WI38 (cell line): ENCODE results near the gene ITGA11.

ENCODE experiments used
- H3K4me3 ChIP-seq: 2 replicates; pipeline ENCODE4 v1.5.1; 2011; ENCODE audit warnings: low read depth, mild to moderate bottlenecking, control low read depth, low read length
- CTCF ChIP-seq: IDR thresholded peaks from 2 replicates; pipeline ENCODE4 v1.5.1; 2012; ENCODE audit warnings: low read depth, mild to moderate bottlenecking, control low read depth, low read length

The ITGA11 gene

DNA sequence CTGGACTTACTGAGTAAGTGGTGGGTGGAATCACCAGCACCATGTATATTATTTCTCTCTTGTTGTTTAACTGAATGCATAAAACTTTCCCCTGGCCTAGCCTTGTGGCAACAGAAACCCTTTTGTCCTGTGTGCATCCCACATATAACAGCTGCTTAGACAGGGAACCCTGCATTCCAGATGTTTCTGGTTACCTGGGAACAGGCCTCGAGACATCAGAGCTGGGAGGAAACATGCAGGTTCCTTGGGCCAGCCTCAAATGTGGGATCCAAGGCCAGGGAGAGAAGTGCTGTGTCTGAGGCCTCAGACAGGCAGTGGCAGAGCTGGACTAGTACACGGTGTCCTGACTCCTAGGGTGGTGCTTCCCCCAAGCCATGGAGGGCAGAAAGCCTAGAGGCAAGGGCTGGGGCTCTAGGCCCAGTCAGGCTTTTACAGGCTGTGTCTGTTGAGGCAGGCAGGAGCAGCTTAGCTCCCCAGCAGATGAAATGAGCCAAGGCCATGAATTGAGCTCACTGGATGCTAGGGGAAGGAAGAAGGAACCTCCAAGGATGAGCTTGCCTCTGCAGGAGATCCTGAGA lies 57.7 kb downstream of the ITGA11 start:
- no peak overlapping the region for H3K4me3 ChIP-seq
- no peak for TF ChIP-seq CTCF

DNA sequence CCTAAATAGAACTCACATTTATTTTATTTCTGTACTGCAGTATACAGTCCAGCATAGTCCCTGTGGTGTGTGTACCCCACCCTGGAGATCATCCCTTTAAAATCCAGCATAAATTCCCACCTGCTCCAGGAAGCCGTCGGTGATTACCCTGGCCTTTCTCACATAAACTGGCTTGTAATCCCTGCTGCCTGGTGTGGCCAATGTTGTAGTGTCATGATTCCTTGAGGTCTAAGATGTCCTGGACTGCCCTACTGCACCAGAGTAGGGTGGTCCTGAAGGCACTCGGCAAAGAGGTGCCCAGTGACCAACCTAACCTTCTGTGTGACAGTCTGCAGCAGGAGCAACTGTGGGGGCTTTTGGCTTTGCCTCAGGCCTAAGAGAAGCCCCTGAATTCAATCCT lies 58.9 kb downstream of the ITGA11 start:
- no peak for TF ChIP-seq CTCF
- H3K4me3 ChIP-seq: no peak overlapping the region

- TF ChIP-seq CTCF: peak; percentile 53
- H3K4me3 ChIP-seq: no peak overlapping the region
Observed at GRCh38 chr15:68372291-68372811, 59.6 kb downstream of the ITGA11 start.

GRCh38 chr15:68371851-68372250 lies 60.1 kb downstream of the ITGA11 start:
- TF ChIP-seq CTCF: no peak

DNA sequence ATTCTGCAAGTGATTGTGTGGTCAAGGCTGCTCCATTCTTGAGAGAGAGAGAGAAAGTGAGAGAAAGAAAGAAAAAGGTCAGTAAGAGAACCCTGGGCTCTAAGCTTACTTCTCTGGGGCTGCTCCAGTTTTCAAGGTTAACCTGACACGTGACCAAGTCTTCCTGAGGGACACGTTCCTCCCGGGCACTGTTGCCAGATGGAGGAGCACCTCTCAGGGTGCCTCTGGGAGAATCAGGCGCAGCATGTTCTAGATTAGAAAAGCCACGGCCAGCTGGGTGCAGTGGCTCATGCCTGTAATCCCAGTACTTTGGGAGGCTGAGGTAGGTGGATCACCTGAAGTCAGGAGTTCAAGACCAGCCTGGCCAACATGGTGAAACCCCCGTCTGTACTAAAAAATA lies 60.8 kb downstream of the ITGA11 start:
- H3K4me3 ChIP-seq: no peak overlapping the region
- no peak for TF ChIP-seq CTCF

More at GRCh38 chr15:68371851-68372250, 60.1 kb downstream of the ITGA11 start:
- no peak overlapping the region for H3K4me3 ChIP-seq

- no peak for TF ChIP-seq CTCF
- H3K4me3 ChIP-seq: no peak overlapping the region
Observed at GRCh38 chr15:68370768-68371151, 61.2 kb downstream of the ITGA11 start.

DNA sequence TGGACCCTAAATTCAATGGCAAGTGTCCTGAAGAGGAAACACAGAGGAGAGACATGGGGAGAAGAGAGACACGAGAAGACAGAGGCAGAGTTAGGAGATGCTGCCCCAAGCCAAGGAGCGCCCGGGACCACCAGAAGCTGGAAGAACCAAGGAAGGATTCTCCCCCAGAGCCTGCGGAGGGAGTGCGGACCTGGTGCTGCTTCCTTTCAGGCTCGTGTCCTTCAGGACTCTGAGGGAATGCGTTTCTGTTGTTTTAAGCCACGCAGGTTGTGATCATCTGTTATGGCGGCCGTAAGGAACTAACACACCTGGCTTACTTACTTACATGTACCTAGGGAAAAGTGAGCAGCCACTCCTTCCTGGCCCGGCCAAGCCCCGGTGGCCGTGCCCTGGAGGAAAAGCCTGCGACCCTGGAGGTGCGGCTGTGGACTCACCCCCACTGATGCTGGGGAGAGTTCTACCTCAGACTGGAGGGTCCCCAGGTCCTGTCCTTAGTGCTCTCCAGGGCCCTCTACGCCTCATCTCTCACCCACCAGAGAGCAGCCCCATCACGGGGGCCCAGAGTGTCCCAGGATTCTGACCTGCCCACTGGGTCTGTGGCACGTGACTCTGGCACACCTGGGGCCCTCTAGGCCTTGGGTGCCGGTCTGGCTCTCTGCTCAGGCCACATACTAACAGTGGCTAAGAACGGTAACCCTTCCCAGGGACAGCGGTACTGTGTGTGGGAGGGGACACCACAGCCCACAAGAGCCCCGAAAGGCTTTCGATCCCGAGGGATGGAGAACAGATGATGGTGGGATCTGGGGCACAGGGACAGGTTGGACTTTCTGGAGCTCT lies 61.8 kb downstream of the ITGA11 start:
- TF ChIP-seq CTCF: no peak
- H3K4me3 ChIP-seq: no peak overlapping the region
